NCI-H748 treated with DMSO at 0.1 percent for 48 hours (cell line): ENCODE data around the gene SH3PXD2B.
A peak's percentile ranks its signal among the peaks of the same experiment; 100 is the strongest.

ENCODE experiments used
- DNase-seq: peaks from one replicate; lab custom pipeline; 2025; lab: John Stamatoyannopoulos, UW

Gene SH3PXD2B

GRCh38 chr5:172454358-172455086 is at the start of gene SH3PXD2B:
Gene SH3PXD2B, minus strand, starts transcription at chr5:172454525. Its CDS starts 173 bp downstream, at chr5:172454352.
- peak; percentile 21 for DNase-seq

GRCh38 chr5:172502969-172503368 is 48.6 kb upstream of the SH3PXD2B start:
- no peak for DNase-seq

- no peak for DNase-seq
These were observed 48.1 kb upstream of the SH3PXD2B start for GRCh38 chr5:172502410-172502809.

- DNase-seq: no peak
These were observed 47.5 kb upstream of the SH3PXD2B start for GRCh38 chr5:172501708-172502320.

DNA sequence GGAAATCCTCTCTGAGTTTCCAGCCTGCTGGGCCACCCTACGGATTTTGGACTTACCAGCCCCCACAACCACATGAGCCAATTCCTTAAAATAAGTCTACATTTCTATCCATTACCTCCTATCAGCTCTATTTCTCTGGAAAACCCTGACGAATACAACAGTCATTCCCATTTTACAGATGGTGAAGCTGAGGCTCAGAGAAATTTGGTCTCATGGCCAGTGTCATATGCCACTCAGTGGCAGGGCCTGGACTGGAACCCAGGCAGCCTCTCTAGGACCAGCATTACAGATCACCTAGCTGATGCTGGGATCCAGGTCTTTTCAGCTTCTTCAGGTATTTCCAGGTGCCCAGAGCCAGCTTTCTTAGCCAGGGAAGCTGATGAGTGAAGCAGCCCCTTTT is 45.0 kb upstream of the SH3PXD2B start:
- DNase-seq: no peak

DNA sequence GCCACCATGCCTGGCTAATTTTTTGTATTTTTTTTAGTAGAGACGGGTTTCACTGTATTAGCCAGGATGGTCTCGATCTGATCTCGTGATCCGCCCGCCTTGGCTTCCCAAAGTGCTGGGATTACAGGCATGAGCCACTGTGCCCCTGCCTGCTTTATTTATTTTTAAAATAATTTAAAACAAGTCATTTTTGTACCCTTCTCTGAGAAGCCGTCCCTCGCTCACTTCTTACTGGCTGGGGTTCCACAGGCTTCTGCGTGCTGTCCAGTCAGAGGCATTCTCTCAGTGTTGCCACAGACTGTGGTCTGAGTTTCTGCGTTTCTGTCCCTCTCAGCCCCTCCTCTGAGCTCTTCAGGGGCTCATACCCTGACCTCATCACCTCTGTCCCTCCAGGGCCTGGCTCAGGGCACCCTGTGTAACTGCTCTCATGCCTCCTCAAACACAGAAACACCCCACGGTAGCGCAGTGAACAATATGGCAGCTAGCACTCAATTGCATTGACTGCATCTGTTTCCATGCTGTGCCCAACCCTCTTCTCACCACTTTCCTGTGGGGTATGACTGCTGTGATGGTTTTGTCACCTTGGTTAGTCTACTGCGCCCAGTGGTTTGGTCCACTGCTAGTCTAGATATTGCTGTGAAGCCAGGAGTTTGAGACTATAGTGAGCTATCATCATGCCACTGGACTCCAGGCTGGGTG is 44.3 kb upstream of the SH3PXD2B start:
- DNase-seq: no peak

DNA sequence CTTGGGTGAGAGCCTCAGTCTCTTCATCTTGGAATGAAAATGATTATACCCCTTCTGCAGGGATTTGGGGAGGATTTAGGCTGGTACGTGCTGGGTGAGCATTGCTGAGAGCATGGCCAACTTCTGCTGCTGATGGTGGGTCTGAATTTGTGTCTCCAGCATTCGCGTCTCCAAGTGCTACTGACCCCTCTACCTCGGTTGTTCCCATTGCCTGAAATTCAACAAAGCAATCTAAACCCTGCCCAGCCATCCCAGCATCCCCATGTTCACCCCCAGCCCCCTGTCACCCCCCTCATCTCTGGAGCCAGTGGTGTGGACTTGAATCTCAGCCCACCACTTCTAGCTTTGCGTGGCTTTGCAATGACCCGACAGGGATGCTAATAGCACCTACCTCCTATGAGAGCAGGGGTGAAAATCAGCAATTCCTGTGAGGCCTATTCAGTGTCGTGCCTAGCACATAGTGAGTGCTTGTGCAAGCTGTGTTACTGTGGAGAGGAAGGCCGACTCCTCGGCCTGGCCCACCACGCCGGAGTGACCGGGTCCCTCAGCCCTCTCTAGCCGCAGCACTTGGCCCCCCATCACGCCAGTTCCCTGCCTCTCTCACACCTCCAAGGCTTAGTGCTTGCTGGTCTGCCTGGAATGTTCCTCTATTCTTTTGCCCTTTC is 43.4 kb upstream of the SH3PXD2B start:
- DNase-seq: no peak

DNA sequence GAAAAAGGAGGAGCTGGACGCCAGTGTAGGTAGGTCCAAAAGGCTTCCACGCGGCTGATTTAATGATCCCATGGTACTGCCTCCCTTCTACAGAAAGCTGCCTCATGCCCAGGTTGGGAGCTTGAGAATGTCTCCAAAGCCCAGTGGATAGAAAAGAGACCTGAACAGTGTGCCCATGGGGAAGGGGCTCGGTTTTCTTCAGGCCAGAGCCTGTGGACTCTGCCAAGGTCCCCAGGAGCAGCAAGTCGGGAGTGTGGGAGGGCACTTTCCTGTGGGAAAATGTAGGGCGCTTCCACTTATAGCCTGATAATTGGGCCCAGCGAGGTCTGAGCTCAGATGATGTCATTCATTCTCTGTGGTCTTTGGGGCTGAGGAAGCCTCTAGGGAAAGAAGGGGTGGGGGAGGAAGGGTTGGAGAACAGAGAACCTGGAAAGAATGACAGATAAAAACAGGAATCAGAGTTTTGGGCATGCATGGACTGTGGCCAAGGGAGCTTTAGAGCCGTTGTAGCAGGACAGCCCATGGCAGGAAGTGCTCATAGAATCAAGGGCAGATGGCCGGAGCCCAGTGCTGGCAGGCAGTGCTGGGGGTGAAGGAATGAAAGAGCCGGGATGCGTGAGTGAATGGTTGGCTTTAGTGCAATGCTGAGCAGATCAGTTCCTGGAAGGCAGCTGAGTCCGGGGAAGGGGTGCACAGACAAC is 42.5 kb upstream of the SH3PXD2B start:
- DNase-seq: no peak

DNA sequence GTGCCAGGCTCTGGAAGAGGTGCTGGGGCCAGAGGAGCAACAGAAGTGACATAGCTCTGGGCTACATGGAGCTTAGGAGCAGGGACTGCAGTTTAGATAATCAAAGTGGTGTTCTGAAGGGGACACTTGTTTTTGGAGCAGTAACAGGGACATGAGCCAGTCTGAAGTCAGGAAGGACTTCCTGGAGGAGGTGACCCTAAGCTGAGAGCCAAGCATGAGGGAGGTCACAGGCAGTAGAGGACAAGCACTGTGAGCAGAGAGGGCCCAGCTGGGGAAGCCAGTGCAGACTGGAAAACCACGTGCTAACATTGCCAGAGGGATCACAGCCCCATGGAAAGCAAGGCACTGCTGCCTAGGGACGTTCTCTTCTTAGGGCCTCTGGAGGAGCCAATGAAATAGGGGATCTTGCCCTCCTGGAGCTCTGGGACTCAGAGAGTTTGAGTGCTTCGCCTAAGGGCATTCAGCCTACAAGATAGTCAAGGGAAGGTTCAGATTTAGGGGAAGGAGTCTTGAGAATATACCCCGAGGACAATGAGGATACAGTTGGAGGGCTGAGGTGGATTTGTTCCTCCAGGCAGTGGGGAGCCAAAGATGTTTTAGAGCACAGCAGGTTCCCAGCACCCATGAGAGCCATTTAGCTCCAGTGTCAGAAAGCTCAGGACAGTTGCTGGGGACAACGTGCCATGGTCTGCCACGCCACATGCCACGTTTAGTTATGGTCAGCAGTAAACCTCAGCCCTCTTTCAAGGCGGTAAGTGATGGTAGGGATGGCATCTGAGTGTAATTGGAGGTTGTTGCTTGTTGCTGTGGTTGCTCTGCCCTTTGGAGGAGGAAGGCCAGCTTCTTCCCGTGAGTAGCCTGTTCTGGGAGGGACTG is 40.5 kb upstream of the SH3PXD2B start:
- DNase-seq: no peak

DNA sequence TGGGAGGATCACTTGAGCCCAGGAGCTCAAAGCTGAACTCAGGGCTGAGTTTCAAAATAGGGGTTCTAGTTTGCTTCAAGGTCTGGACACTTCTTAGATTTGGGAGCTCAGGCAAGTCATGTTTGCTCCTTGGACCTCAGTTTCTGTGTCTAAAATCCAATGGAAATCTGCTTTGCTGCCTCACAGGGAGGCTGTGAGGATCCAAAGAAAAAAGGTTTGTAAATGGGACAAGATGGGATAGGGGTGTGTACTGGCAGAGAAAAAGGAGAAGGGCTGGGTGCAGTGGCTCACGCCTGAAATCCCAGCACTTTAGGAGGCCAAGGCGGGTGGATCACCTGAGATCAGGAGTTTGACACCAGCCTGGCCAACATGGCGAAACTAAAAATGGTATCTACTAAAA is 39.6 kb upstream of the SH3PXD2B start:
- DNase-seq: no peak

- DNase-seq: no peak
These were observed 39.1 kb upstream of the SH3PXD2B start for GRCh38 chr5:172493461-172493860.

GRCh38 chr5:172493002-172493401 is 38.7 kb upstream of the SH3PXD2B start:
- no peak for DNase-seq

DNA sequence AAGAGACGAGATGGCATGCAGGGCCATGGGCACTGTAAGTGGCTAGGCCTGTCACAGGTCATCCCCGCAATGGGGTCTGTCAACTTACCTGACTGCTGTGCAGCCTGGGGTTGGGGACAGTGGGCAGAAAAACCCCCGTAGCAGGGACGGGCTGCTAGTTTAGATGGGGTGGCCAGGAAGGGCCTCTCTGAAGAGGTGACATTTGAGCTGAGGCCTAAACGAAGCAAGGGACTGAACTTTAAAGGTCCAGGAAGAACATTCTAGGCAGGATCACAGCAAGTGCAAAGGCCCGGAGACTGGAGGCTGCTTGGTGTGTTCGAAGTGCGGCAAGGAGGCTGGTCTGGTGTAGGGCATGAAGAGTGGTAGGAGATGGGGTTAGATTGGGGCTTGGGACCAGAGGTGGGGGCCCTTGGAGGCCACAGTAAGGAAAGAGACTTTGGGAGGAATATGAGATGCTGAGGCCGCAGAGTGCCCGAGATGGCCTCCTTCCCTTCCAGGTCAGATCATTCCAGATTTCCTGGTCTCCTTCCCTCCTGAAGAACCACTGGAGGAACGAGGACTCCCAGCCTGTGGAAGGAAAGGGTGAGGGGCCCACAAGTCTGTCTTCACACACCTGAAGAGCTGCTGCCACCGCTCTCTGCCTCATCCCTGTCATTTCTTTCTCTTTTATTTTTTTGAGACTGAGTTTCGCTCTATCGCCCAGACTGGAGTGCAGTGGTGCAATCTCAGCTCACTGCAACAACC is 37.9 kb upstream of the SH3PXD2B start:
- DNase-seq: no peak

DNA sequence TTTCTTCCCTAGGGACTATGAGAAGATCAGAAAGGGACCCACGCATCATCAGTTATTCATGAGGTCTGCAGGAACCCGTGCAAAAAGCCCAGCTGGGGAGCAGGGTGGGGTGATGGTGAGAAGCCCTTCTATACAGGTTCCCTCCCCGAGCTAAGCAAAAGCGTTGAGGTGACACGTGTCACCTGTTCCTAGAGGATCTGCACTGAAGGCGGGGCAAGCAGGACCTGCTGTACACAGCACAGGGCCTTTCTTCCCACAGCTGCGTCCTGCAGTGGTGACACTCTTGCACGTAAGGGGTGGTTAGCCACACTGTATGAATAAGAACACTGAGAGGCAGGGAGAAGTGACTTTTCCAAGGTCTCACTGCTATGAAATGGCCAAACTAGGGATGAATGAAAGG is 37.2 kb upstream of the SH3PXD2B start:
- no peak for DNase-seq

- no peak for DNase-seq
These were observed 36.5 kb upstream of the SH3PXD2B start for GRCh38 chr5:172490514-172491461.

GRCh38 chr5:172488221-172488620 is 33.9 kb upstream of the SH3PXD2B start:
- no peak for DNase-seq

- DNase-seq: no peak
These were observed 33.3 kb upstream of the SH3PXD2B start for GRCh38 chr5:172487671-172488070.

DNA sequence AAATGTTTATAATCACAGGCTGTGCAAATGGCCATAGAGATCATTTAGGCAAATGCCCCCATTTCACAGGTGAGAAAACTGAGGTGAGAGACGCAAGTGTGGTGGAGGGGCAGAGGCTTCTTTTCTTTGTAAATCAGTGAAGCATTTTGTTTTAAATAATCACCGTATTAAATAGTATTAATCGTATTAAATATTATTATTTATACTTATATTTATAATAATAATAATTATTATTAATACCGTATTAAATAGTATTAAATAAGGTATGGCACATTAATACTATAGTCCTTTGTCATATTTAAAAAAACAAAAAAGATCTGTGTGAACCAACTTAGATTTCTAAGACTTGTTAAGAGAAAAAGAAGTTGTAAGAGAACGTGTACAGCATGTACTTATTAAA is 32.6 kb upstream of the SH3PXD2B start:
- DNase-seq: no peak

- no peak for DNase-seq
These were observed 32.1 kb upstream of the SH3PXD2B start for GRCh38 chr5:172486451-172486850.
